ENCODE results near the gene PTPRA. TPM values are rescaled to one million over a fixed set of nuclear protein-coding genes. Genes with fewer than 3 reads are reported as not detected.
A peak's percentile ranks its signal among the peaks of the same experiment; 100 is the strongest.
"Not testable (repeated sequence)": the region's sequence is repeated elsewhere in the genome, so short reads cannot be mapped to it uniquely, and the experiment has no call there.

The PTPRA gene
- total RNA-seq, 1 donor from 2014 or later = 26.5 TPM

DNA sequence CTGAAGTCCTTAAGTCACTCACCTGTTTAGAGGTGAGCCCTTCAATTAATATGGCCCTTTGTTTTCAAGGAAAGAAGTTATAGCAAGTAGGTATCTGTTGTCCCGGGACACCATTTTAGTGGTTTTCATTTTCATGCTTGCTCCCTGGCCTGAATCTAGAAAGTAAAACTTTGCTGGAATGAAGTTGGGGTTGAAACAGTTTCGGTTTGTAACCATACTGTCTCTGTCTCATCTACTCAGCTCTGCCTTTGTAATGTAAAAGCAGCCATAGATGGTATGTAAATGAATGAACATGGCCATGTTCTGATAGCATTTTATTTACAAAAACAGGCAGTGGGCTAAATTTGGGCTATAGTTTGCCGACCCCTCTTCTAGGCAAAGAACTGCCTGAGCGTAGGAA, 105.2 kb downstream of the PTPRA start:
- ATAC-seq (no peak), DNase-seq (no peak)

DNA sequence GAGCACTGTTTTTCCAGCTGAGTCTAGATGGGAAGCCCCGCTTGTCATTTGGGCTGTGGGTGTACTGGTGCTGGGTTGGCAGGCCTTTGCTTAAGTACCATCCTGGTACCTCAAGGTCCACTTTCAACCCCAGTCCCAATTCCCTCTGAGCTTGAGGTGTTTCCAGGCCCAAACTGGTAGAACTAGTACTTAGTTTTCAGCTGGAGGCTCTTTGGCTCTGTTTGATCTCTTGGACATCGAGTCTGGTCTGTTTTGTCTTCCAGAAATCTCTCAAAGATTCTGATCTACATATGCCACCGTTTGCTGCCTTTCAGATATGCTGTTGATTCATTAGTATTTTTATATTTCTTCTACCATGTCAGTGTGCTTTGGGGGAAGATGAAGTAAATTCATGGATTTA, 108.4 kb downstream of the PTPRA start:
- intact Hi-C loops (cut with micrococcal nuclease) = no loop called here
- ATAC-seq (no peak), DNase-seq (no peak)

More for the DNA sequence above, 105.2 kb downstream of the PTPRA start:
- intact Hi-C loops (cut with micrococcal nuclease) = no loop called here

DNA sequence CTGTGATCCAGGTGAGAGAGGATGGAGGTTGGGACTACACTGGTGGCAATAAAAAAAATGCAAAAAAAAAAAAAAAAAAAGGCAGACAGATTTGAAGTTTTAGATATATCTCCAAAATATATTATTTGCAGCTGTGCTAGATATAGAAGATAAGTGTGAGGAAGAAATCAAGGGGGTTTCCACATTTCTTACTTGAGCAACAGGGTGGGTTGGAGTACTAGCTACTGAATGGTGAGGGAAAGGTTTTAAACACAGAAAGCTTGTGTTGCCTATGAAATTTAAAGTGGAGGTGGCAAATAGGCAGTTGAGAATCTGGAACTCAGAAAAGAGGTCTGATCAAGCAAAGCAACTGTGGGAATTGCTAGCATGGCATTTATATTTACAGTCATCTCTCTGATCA, 110.2 kb downstream of the PTPRA start:
- intact Hi-C loops (cut with micrococcal nuclease) = no loop called here
- DNase-seq (no peak), ATAC-seq (no peak)

DNA sequence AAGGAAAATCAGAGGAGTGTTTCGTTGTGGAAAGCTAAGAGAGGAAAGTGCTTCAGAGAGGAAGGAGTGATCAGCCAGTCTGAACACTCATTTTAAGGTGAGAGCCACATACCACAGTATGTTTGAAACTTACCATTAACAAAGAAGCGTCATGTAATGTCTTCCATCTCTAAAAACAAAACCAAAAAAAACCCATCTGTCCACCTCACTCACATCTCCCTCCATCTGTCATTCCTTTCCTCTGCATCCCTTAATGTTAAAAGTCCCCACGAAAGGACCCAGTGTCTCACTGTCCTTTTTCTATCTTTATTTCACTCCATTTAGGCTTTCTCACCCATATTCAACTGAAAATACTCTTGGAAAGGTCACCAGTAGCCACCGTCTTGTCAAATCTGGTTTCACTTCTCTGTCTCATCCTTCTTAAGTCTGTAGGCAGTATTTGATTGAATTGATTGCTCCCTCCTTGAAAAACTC, 110.8 kb downstream of the PTPRA start:
- no peak for DNase-seq
- no peak for ATAC-seq
- intact Hi-C loops (cut with micrococcal nuclease) = no loop called here

DNA sequence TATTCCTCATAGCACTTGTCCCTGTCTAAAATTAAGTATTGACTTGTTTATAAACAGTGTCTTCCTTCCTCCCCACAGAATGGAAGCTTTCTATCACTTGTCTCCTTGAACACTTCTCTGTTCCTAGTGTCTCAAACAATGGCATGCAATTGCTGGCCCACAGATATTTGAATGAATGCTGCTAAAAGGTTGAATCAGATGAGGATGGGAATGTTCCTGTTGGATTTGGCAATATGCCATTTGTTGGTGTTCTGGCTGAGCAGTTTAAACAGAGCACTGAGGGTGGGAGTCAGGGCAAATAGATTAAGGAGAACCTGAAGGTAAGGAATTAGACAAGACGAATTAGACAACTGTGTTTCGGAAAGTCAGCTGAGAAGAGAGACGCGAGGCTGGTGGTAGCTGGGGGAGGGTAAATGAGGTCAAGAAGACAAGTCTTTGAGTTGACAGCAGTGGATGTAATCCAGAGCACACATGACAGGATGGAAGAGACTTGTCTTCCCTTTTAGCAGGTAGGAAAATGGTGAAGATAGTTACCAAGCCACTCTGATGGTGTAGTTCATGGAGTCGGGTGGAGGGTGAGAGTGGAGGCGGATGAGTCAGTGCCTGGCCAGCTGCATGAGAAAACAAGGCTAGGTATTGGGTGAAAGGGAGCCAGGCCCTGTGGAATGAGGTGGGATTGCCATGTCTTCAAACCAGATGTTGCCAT, 111.8 kb downstream of the PTPRA start:
- no peak for DNase-seq
- peak; percentile 25 for ATAC-seq

DNA sequence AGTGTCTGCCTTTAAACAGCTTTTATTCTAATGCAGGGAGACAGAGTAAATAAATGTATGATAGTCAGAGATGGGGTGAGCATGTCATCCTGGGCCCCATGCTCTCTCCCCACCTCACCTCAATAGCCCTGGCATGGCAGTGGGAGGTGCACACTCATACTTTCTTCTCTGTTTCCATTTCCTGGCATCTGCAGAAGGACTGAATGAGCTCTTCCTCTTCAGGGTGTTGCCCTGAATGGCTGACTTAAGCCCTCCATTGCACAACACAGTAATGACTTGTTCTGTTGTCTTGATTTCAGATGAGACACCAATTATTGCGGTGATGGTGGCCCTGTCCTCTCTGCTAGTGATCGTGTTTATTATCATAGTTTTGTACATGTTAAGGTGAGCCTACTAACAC, 113.2 kb downstream of the PTPRA start:
- intact Hi-C loops (cut with micrococcal nuclease) = no loop called here
- DNase-seq (no peak), ATAC-seq (peak; percentile 32)

More for the DNA sequence above, 111.8 kb downstream of the PTPRA start:
- intact Hi-C loops (cut with micrococcal nuclease) = no loop called here

DNA sequence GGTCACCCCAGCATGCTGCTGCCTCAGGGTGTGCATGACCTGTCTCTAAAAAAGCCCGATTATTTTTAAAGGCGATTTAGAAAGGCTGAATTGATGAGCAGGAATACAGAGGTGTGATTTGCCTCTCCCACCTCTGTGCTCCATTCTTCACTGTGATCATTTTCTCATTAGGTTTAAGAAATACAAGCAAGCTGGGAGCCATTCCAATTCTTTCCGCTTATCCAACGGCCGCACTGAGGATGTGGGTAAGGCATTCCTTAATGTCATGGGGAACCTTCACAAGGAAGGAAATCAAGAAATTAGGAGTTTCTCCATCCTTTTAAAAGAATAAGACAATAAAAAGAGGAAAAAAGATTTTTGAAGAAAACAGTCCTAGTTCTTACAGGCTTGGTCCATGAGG, 114.6 kb downstream of the PTPRA start:
- DNase-seq (no peak), ATAC-seq (no peak)
- intact Hi-C loops (cut with micrococcal nuclease) = no loop called here

DNA sequence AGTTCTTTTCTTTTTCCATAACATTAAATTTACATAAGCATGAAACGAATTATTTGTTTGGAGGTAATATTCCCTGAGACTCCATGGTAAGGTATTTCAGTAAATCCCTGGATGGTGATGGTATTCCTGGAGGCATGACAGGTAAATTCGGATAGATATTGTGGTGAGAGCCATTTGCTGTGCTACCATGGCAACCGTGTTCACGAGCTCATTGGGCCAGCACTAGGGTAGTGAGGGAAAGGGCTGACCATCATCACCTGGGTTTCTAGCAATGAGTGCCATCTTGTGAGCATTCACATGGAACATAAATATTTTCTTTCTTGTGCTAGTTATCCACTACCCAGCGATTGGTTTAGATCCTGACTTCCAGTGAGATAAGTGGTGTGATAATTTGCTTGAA, 118.3 kb downstream of the PTPRA start:
- no peak for ATAC-seq
- no peak for DNase-seq
- intact Hi-C loops (cut with micrococcal nuclease) = no loop called here

DNA sequence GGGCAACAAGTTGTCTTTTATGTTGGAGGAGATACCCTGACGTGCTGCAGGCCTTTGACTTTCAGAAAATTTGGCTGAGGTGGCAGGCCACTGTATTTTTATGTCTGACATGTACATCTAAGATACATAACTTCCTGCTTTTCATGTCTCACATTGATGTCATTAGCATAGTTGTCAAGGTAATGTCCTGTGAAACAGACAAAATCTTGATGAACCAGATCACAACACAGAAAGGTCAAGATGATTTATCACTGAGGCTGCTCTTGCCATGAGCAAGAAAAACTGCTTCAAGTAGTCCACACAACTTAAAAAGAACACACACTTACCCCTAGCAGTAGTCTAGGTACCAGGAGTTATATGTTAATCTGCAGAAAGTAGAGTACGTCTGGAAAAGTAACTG, 120.0 kb downstream of the PTPRA start:
- intact Hi-C loops (cut with micrococcal nuclease) = no loop called here
- no peak for DNase-seq

DNA sequence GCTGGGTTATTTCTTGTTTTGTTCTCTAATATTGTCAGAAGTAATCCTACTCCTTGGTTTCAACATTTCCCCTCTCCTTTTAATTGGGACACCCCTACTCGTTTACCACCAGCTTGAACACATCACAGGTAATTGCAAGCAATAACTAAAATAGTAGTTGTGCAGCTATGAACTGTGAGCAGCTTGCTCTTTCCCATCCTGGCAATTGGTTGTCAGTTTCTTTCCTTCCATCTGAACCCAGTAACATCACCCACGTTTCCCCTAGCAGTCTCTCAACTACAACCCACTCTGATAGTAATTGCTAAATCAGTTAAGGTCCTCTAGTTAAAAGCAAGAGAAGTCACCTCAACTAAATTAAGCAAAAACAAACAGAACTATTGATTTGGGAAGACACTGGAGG, 122.5 kb downstream of the PTPRA start:
- intact Hi-C loops (cut with micrococcal nuclease) = no loop called here
- no peak for ATAC-seq
- DNase-seq = no peak

More for the DNA sequence above, 120.0 kb downstream of the PTPRA start:
- no peak for ATAC-seq

DNA sequence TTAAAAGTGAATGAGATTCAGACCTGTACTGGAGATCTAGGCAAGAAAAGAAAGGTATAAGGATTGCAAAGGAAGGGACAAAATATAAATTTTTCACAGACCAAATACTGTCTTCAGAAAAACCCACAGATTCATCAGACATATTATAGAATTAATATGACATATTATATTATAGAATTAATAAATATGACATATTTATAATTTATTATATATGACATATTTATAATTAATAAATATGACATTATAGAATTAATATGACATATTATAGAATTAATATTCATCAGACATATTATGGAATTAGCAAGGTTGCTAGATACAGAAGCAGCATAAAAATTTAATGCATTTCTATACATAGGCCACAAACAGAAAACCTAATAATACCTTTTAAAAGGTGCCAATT, 125.4 kb downstream of the PTPRA start:
- DNase-seq (no peak), ATAC-seq (no peak)
- intact Hi-C loops (cut with micrococcal nuclease) = no loop called here

DNA sequence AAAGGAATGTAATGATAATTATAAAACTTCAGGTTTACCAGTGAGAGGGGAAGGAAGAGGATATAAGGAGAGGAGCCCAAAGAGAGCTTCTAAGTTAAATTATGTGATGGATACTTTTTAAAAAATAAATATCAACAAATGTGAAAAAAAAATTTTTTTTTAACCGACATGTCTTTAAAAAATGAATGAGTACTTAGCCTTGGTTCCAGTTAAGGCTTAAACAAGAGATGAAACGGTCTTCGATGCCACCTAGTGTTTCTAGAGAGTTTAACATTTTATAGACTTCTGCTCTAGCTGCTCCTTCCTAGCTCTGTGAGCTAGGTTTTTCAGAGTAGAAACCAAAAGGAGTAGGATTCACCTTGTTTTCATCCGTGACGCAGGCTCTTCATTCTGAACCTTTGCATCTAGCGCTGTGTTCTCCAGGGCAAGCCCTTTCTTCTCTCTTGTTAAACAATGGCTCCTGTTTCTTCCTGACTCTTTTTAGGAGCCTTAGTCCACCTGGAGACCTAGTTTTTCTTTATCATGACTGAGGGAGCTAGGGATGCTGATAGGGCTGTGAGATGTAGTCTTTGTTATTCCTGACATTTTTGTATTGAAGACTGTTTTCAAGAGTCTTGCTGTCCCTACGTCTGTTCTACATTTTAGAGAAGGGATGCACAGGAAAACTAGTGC, 127.7 kb downstream of the PTPRA start:
- ATAC-seq (peak; percentile 74), DNase-seq (no peak)
- intact Hi-C loops (cut with micrococcal nuclease) = no loop called here

DNA sequence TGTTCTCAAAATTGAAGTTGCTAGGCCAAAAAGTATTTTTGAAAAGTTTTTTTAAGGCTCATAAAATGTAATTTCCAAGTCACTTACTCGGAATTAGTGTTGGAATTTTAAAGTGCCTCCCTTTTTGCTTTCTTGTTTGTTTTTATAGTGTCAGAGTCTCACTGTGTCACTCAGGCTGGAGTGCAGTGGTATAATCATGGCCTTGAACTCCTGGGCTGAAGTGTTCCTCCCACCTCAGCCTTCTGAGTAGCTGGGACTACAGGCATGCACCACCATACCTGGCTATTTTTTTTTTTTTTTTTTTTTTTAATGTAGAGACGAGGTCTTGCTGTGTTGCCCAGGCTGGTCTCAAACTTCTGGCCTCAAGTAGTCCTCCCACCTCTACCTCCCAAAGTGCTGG, 130.1 kb downstream of the PTPRA start:
- DNase-seq (no peak), ATAC-seq (no peak)
- intact Hi-C loops (cut with micrococcal nuclease) = no loop called here

DNA sequence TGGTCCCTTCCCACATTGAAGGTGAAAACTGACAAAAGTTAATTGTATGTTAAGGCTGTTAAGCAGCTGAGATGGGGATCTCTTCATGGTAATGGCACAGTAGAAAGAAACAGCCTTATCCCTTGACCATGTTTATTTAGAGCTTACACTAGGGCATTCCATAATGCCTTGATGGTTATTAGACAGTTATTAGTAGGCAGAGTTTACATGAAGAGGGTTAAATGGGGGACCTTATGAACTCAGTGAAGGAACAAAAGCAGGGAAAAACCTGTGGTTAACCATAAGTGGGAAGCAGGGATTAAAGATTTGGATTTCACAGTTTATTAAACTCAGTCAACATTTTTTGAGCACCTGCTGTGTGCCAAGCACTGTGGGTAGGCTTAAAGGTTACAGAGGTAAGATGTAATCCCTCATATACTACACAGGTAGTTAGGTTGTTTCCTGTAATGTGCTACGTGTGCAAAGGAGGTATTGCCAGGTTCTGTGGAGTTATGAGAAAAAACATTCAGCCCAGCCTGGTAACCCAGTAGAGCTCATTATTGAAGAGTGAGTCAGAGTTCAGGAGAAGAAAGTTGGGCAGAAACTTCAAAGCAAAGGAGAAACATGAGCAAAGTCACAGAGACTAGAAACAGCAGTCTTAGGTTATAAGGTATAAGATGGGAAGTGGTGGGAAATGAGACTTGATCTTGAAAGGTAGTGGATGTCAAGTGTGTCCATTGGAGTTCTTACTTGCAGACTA, 137.9 kb downstream of the PTPRA start:
- DNase-seq = no peak
- intact Hi-C loops (cut with micrococcal nuclease) = no loop called here
- no peak for ATAC-seq

DNA sequence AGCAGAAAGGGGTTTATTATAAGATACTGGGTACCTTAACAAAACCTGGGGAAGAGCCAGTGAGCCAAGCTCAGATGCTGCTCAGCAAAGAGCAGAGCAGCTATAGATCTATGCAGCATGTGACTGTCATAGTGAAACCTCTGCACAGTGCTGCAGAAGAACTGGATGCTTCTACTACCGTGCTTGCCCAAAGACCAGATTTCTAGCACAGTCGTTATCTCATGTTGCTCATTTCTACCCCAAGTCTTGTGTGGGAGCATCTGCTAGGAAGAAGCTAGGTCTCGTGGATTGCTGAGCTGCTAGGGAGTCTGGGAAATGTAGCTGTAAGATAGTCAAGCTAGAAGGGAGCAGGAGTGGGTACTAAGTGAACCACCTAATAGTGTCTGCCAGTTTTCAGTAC, 138.5 kb downstream of the PTPRA start:
- no peak for ATAC-seq
- intact Hi-C loops (cut with micrococcal nuclease) = no loop called here
- no peak for DNase-seq

DNA sequence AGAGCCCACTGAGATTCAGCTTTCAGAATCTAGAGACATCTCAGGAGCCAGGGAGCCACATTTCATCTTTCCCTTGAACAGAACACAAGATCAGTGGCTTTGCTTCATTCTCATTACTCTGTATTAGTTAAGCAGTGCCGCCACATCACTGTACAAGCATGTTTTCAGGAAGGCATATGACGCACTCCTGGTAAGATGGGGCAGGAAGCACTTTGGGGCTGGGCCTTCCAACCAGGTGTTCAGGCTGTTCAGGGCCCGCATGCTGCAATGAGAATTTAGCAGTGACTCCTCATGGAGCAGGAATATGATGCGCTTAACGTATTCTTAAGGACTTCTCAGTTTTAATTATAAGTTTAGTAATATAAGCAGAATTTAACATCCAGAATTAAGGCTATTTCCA, 140.5 kb downstream of the PTPRA start:
- no peak for ATAC-seq
- intact Hi-C loops (cut with micrococcal nuclease) = no loop called here
- DNase-seq = no peak

DNA sequence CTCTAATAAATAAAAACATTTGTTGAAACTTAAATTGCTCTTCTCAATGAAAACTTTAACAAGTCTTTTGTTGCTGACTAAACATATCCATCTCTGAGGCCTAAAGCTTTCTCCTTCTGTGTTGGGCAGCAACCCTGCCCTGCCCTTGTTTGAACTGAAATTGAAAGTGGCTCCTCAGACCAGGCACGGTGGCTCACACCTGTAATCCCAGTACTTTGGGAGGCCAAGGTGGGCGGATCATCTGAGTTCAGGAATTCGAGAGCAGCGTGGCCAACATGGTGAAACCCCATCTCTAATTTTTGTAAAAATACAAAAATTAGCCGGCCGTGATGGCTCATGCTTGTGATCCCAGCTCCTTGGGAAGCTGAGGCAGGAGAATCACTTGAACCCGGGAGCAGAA, 140.9 kb downstream of the PTPRA start:
- intact Hi-C loops (cut with micrococcal nuclease) = no loop called here

DNA sequence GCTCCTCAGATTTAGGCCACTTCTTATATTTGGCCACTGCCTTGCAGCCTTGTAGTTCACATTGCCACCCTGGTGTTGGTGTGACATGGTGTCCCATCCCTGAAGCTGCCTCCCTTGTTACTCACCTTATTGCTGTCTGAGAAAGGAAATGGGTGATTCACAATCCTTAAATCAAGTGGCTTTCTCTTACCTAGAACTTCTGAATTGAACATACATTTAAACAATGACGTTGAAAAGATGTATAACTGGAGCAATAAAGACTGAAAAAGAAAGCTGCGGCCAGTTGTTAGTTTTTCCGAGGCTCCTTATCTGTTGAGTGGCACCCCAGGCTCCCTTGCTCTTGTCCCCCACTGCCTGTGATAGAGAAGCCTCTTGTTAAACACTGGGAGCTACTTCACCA, 141.4 kb downstream of the PTPRA start:
- ATAC-seq (no peak), DNase-seq (no peak)
- intact Hi-C loops (cut with micrococcal nuclease) = no loop called here

More for the DNA sequence above, 140.9 kb downstream of the PTPRA start:
- DNase-seq (no peak), ATAC-seq (no peak)

DNA sequence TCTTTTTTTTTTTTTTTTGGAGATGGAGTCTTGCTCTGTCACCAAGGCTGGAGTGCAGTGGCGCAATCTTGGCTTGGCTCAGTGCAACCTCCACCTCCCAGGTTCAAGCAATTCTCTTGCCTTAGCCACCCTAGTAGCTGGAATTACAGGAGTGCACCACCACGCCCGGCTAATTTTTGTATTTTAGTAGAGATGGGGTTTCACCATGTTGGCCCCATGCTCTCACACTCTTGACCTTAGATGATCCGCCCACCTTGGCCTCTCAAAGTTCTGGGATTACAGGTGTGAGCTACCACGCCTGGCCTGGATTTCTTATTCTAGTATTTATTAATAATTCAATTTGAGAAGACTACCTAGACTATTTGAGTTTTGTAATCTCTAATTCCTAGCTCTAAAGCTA, 142.0 kb downstream of the PTPRA start:
- intact Hi-C loops (cut with micrococcal nuclease); DNase-seq; ATAC-seq: not testable (repeated sequence)

DNA sequence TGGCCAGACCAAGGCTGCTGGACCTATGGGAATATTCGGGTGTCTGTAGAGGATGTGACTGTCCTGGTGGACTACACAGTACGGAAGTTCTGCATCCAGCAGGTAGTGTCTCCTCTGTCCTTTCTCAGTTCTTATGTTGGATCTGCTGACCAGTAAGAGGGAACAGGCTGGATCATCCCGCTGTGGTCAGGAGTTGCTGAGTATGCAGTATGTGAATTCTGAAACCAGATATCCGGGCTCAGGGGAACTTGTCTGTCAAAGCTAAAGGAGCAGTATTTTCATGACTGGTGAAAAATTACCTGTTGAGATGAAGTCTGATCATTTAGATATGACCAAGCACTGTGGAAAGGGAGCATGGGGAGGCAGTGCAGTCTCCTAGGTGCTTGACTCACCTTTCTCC, 148.0 kb downstream of the PTPRA start:
- DNase-seq (no peak), ATAC-seq (no peak)
- intact Hi-C loops (cut with micrococcal nuclease) = no loop called here

Measured in left ventricle myocardium superior (tissue), 1 donor.